PC-3 (cell line): Measurements from ENCODE around the gene C22orf42.

ENCODE experiments used
- CTCF ChIP-seq: fragments of 300-600 bp; sonication (generic); conservative IDR thresholded peaks from 2 replicates; pipeline ENCODE4 v1.5.1; 2017; ENCODE audit warnings: antibody characterized with exemption, low read depth, mild to moderate bottlenecking, low read length
- EZH2 ChIP-seq: fragments of 300-600 bp; sonication (generic); IDR thresholded peaks from one replicate; pipeline ENCODE4 v1.6.1; 2017; ENCODE audit warnings: antibody characterized with exemption, mild to moderate bottlenecking, low read length; ENCODE audit not compliant: unreplicated experiment
- EZH2phosphoT487 ChIP-seq: fragments of 300-600 bp; sonication (generic); IDR thresholded peaks from 2 replicates; pipeline ENCODE4 v1.6.1; 2018; ENCODE audit warnings: mild to moderate bottlenecking, antibody characterized with exemption, low read length, borderline replicate concordance

GRCh38 chr22:32207971-32208480 is 48.9 kb upstream of the C22orf42 start:
- no peak for TF ChIP-seq CTCF
- no peak for TF ChIP-seq EZH2
- no peak for TF ChIP-seq EZH2phosphoT487
